ENCODE measurements around the gene TNFAIP8.
A peak's percentile ranks its signal among the peaks of the same experiment; 100 is the strongest.

TNFAIP8 gene

GRCh38 chr5:119355685-119356611 lies at the start of gene TNFAIP8:
TNFAIP8 (plus strand) TSS chr5:119356019; CDS start chr5:119356091, 72 bp downstream.
- peak in 1 of 2 experiments; percentile 26 for DNase-seq

- no peak for DNase-seq
These were observed 48.6 kb upstream of the TNFAIP8 start for GRCh38 chr5:119307170-119307569.

- no peak for DNase-seq
These were observed 46.5 kb upstream of the TNFAIP8 start for GRCh38 chr5:119309326-119309725.

GRCh38 chr5:119311688-119312087 lies 44.1 kb upstream of the TNFAIP8 start:
- DNase-seq: no peak

GRCh38 chr5:119312403-119312802 lies 43.4 kb upstream of the TNFAIP8 start:
- DNase-seq: no peak

- DNase-seq: no peak
These were observed 42.6 kb upstream of the TNFAIP8 start for GRCh38 chr5:119313197-119313596.

GRCh38 chr5:119313658-119314605 lies 41.9 kb upstream of the TNFAIP8 start:
- no peak for DNase-seq

- peak in 1 of 2 experiments; percentile 7 for DNase-seq
These were observed 40.3 kb upstream of the TNFAIP8 start for GRCh38 chr5:119315516-119315949.

- no peak for DNase-seq
These were observed 39.7 kb upstream of the TNFAIP8 start for GRCh38 chr5:119316086-119316485.

GRCh38 chr5:119316906-119317305 lies 38.9 kb upstream of the TNFAIP8 start:
- DNase-seq: no peak

GRCh38 chr5:119318256-119318894 lies 37.4 kb upstream of the TNFAIP8 start:
- DNase-seq: no peak

GRCh38 chr5:119319401-119319800 lies 36.4 kb upstream of the TNFAIP8 start:
- peak; percentile 58 to 85 for DNase-seq

GRCh38 chr5:119319890-119320289 lies 35.9 kb upstream of the TNFAIP8 start:
- DNase-seq: no peak

- no peak for DNase-seq
These were observed 34.1 kb upstream of the TNFAIP8 start for GRCh38 chr5:119321569-119322311.

- no peak for DNase-seq
These were observed 33.4 kb upstream of the TNFAIP8 start for GRCh38 chr5:119322312-119322947.

GRCh38 chr5:119322948-119323537 lies 32.8 kb upstream of the TNFAIP8 start:
- peak in 1 of 2 experiments; percentile 10 for DNase-seq

- peak; percentile 79 to 90 for DNase-seq
These were observed 32.2 kb upstream of the TNFAIP8 start for GRCh38 chr5:119323601-119324000.

- no peak for DNase-seq
These were observed 31.0 kb upstream of the TNFAIP8 start for GRCh38 chr5:119324842-119325241.

- no peak for DNase-seq
These were observed 28.8 kb upstream of the TNFAIP8 start for GRCh38 chr5:119327018-119327417.

GRCh38 chr5:119328753-119329602 lies 26.8 kb upstream of the TNFAIP8 start:
- no peak for DNase-seq
